Middle frontal gyrus (tissue), 1 donor: ENCODE measurements around the gene EGFL7.

Experiments
- DNase-seq: peaks from one replicate; pipeline ENCODE4 v3.0.0-alpha.2; 2015; ENCODE audit warnings: low spot score; ENCODE audit errors: extremely low spot score

Gene EGFL7

DNA sequence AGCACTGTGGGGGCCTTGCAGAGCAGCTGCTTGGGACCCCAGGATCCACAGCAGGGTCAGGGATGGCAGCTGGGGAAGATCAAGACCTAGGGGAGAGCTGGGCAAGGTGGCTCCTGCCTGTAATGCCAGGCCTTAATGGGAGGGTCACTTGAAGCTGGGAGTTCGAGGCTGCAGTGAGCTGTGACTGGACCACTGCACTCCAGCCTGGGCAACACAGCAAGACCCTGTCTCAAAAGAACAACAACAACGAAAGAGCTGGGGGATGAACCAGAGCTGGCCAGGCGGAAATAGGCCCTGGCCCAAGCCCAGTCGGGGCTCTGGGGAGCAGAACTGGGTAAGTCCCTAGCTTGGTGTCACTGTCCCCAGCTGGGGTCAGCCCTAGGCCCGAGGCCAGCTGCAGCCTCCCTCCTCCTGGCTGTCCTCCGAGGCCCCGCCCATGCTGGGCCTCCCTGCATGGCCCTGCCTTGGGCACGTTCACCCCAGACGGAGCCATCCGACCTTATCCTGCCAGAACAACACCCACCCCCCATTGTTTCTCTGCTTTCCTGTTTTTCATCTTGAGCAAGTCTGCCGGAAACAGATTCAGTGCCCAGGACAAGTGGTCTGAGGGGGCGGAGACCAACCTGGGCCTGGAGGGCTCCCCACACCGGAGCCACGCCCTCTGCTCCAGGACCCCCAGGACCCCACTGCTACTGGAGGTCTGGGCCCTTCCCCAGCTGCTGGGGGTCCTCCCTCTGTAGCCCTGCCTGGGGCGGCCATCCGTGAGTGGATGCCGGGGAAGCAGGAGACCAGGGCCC is 51.6 kb downstream of the EGFL7 start:
- no peak for DNase-seq

DNA sequence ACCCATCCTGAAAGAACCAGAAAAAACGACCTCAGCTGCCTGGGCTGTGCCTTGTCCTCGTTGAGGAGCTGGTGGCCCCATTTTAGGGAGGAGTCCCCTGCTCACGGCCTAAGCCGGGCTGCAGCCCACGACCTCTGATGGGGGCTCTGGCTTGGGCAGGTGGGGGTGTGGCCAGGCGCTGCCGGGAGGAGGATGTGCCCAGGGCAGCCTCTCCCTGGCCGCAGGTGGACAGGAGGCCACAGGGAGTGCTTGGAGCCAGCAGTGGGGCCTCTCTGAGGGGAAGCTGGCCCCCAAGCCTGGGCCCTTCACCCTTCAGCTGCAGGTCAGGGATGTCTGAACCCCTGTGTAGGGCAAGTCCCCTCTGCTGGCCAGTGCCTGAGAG is 52.2 kb downstream of the EGFL7 start:
- DNase-seq: no peak

DNA sequence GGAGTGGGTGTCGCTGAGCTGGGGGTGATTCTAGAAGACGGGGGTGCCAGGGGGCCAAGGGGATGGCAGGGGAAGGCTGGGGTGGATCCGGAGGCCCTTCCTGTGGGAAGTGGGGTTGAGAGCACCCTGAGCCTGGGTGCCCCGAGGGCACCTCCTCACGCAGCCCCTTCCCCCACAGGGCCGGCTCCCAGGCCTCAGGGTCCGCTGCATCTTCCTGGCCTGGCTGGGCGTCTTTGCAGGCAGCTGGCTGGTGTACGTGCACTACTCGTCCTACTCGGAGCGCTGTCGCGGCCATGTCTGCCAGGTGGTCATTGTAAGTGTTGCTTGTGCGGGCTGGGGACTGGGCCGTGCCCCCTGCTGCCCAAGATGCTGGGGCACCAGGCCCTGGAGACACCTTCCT is 54.7 kb downstream of the EGFL7 start:
- no peak for DNase-seq

DNA sequence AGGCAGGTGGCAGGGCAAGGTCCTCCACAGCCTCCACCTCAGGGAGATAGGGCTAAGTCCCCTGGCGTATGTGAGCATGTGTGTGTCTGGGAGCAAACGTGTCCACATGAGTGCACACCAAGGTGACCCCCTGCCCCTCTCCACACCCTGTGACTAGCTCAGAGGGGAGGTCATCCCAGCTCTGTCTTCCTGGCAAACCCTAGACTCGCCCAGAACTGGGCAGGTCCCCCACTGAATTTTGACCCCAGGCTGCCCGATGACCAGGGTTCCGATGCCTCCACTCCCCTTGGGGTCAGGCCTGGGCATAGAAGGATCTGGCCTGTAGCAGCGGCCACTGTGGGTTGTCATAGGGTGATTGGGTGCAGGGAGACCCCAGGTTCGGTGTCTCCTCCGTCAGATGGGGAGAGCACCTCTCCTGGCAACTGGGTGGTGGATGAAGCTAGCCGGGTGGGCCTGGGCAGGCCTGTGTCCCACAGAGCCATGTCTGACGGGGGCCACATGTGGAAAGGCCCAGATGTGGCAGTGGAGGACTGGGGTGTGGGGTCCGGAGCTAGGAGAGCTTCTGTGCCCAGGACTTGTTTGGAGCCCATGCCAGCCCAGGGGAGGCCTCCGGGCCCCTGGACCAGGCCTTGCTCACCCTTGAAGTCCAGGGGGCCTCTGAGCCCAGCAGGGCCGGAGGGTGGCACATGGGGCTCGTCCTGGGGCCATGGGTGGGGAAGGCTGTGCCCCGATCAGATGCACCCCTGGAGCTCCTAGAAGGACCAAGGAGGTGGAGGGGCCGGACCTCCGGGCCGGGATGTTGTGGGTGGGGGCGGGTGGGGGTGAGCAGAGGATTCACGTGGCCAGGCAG is 55.9 kb downstream of the EGFL7 start:
- DNase-seq: no peak

DNA sequence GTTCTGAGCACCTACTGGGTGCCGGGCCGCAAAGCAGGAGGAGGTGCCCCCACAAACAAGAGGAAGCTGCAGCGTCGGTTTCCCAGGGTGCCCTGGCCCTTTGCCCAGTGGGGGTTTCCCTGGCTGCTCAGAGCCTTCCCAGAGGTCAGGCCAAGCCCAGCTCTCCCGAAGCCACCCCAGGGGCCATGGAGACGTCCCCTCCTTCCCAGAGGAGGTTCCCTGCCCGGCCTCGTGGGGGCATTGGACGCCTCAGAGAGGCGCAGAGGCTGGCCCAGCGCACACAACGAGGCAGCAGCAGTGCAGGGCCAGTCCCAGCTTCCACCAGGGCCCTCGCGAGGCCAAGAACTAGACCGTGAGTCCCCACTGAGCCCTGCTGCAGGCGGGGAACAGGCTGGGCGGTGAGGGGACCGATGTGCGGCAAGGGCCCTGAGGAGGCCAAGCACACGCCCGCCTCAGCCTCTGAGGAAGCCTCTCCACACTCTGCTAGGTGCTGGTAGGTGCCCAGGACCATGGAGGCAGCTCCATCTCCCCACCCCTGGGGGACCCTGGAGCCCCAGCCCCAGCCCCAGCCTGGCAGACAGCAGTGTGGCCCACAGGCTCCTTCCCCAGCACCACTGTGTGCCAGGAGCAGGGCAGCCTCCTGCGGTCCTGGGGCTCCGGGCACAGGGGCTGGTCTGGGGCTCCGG is 56.6 kb downstream of the EGFL7 start:
- no peak for DNase-seq

DNA sequence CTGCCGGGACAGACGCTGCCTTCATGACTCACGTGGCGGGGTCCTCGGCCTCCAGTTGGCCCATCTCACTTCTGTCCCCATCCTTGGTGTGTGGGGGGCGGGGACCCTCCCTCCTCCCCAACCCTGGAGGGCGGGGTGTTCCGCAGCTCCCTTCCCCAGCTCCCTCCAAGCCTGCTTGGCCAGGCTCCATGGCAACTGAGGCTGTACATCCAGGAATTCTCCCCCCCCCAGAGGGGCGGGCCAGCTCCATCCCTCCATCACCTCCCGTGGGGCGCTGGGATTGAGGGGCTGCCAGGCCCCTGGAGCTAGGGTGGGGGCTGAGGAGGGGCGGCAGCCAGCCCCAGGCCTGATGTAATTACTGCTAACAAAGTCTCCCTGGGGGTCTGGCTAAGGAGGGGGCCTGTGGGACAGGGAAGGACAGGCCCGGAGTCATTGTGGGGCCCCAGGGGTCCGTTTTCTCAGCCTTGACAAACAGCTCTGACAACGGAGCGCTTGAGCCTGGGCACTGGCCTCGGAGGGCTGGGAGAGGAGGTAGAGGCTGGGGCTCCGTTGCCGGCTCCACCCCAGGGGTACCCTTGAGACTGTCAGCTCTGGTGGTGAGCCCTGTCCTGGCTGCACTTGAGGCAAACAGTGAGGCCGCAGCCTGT is 57.7 kb downstream of the EGFL7 start:
- no peak for DNase-seq

DNA sequence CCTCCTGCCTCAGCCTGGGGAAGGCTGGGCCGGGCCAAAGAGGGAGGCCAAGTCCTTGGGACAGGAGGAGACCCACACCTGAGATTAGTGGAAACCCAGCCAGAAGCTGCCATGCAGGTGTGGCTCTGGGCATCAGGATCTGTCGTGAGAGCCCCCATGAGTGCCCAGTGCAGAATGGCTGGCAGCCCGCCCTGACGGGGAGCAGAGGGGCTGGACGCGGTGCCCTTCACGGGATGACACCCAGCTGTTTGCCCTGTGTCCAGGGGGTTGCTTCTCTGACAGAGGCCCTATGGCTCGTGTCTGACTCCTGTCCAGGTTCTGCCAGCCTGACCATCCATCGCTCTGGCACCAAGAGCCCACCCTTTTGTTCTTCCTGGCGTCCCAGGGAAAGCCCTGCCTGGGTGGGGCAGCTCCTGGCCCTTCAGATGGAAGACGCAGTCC is 58.2 kb downstream of the EGFL7 start:
- no peak for DNase-seq

DNA sequence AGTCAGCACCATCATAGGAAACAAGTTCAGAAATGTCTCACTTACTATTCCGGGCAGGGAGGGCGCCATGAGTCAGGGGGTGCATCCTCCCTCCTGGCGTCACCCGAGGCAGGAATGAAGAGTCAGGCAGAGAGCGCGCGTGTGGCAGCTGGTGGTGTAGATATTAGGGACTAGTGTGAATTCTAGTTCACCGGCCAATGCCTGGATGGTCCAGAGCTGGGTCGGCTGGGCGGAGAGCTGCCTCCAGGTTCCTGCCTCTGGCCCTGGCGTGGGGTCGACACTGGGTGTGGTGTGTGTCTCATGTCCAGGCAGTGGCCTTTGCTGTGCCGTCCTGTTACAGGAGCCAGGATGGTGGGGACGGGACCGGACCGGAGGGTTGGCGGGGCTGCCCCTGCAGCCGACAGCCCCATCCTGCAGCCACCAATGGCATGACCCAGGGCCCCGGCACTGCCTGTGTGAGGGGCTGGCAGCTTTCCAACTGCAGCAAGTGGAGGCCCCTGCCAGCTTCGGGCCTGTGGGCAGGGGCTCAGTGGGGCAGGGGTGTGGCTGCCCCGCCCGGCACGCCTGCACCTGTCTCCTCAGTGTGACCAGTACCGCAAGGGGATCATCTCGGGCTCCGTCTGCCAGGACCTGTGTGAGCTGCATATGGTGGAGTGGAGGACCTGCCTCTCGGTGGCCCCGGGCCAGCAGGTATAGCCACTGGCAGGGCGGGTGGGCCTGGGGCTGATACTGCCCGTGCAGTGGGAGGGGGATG is 58.8 kb downstream of the EGFL7 start:
- DNase-seq: no peak
